Common myeloid progenitor, CD34-positive (primary cell): ENCODE results near the gene CD99L2.
"Not testable (repeated sequence)": the region's sequence is repeated elsewhere in the genome, so short reads cannot be mapped to it uniquely, and the experiment has no call there.

Source experiments
- CTCF ChIA-PET: fragments of 350-600 bp; sonication (Branson Sonifier 250); formaldehyde crosslinking; loops from one replicate; lab custom pipeline; 2021; ENCODE audit warnings: antibody characterized with exemption; lab: Charles Lee
- POLR2A ChIA-PET: fragments of 350-600 bp; sonication (Branson Sonifier 250); formaldehyde crosslinking; loops from one replicate; lab custom pipeline; 2021; ENCODE audit warnings: antibody characterized with exemption; lab: Charles Lee
- DNase-seq, 3 donors: peaks; one replicate each; pipeline versions ENCODE4 v3.0.0 to v3.0.0-alpha.2; 2013
- H3K27ac ChIP-seq, 2 experiments: 1 replicate in 1 of 2; 2 replicates in 1 of 2; pipeline ENCODE4 v1.7.0; 2013; ENCODE audit warnings: inconsistent platforms in 2 of 2, low read length in 2 of 2, mild to moderate bottlenecking in 2 of 2, low read depth in 1 of 2, moderate library complexity in 1 of 2; ENCODE audit not compliant: severe bottlenecking in 2 of 2, insufficient read depth in 1 of 2, poor library complexity in 1 of 2
- H3K27me3 ChIP-seq, 5 experiments: replicated peaks in 2 of 5; 1 replicate in 3 of 5; 2 replicates in 2 of 5; pipeline versions ENCODE4 v1.6.1 to v1.7.0; 2013; ENCODE audit warnings: low read length in 4 of 5, mild to moderate bottlenecking in 2 of 5, moderate library complexity in 2 of 5, inconsistent platforms in 1 of 5; ENCODE audit not compliant: insufficient read depth in 5 of 5, control insufficient read depth in 4 of 5
- H3K36me3 ChIP-seq, 4 experiments: 1 replicate in 2 of 4; 2 replicates in 2 of 4; pipeline versions ENCODE4 v1.6.1 to v1.7.0; 2013; ENCODE audit warnings: low read length in 3 of 4, control low read depth in 1 of 4, mild to moderate bottlenecking in 1 of 4; ENCODE audit not compliant: control insufficient read depth in 4 of 4, insufficient read depth in 4 of 4
- H3K4me1 ChIP-seq, 4 experiments: 1 replicate in 3 of 4; 2 replicates in 1 of 4; pipeline versions ENCODE4 v1.6.1 to v1.7.1; 2013; ENCODE audit warnings: low read length in 3 of 4, mild to moderate bottlenecking in 3 of 4, control low read depth in 1 of 4, inconsistent platforms in 1 of 4, moderate library complexity in 1 of 4; ENCODE audit not compliant: control insufficient read depth in 4 of 4, insufficient read depth in 4 of 4; ENCODE audit errors: control extremely low read depth in 1 of 4
- H3K4me3 ChIP-seq, 7 experiments: 1 replicate in 4 of 7; 2 replicates in 3 of 7; pipeline versions ENCODE4 v1.5.1 to v1.7.0; 2013; ENCODE audit warnings: mild to moderate bottlenecking in 7 of 7, low read length in 6 of 7, moderate library complexity in 6 of 7, inconsistent platforms in 2 of 7, low read depth in 2 of 7, control low read depth in 1 of 7; ENCODE audit not compliant: insufficient read depth in 4 of 7, control insufficient read depth in 1 of 7; ENCODE audit errors: extremely low read depth in 1 of 7
- H3K9me3 ChIP-seq, 5 experiments: 1 replicate in 4 of 5; 2 replicates in 1 of 5; pipeline versions ENCODE4 v1.6.1 to v1.7.1; 2013; ENCODE audit warnings: low read length in 4 of 5, mild to moderate bottlenecking in 2 of 5, inconsistent platforms in 1 of 5, low read depth in 1 of 5, moderate library complexity in 1 of 5; ENCODE audit not compliant: control insufficient read depth in 4 of 5, insufficient read depth in 2 of 5; ENCODE audit errors: control extremely low read depth in 1 of 5
- WGBS: methylation state at CpG from one replicate; pipeline ENCODE4 v1.1.5; 2013; ENCODE audit not compliant: insufficient coverage; 5-methylcytosine and 5-hydroxymethylcytosine counted together

Gene CD99L2

DNA sequence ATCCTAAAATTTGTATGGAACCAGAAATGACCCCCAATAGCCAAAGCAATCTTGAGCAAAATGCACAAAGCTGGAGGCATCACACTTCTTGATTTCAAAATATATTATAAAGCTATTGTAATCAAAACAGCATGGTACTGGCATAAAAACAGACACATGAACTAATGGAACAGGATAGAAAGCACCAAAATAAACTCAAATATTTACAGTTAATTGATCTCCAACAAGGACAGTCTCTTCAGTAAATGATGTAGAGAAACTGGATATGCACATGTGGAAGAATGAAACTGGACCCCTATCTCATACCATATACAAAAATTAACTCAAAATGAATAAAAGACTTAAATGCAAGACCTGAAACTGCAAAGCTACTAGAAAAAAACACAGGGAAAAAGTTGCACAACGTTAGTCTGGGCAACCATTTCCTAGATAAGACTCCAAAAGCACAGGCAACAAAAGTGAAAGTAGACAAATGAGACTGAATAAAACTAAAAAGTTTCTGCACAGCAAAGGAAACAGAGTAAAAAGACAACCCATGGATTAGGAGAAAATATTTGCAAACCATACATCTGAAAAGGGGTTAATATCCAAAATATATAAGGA, 64.9 kb downstream of the CD99L2 start:
- no peak overlapping the region for H3K27ac ChIP-seq
- POLR2A ChIA-PET: no interaction called here
- H3K9me3 ChIP-seq: peaks cover 0 to 5% (median 0%) of the 10 kb centered on the region in 5 experiments
- H3K4me3 ChIP-seq: peak overlapping the region in 1 of 7 experiments; percentile 7
- CTCF ChIA-PET: no interaction called here
- DNase-seq: peak in 1 of 3 donors; percentile 11
- WGBS: no CpG with 5 or more reads among the region's 1 CpG
- no peaks in the 10 kb centered on the region for H3K4me1 ChIP-seq
- H3K36me3 ChIP-seq: peaks cover 0 to 2% (median 0%) of the 10 kb centered on the region in 4 experiments
- no peaks in the 10 kb centered on the region for H3K27me3 ChIP-seq

DNA sequence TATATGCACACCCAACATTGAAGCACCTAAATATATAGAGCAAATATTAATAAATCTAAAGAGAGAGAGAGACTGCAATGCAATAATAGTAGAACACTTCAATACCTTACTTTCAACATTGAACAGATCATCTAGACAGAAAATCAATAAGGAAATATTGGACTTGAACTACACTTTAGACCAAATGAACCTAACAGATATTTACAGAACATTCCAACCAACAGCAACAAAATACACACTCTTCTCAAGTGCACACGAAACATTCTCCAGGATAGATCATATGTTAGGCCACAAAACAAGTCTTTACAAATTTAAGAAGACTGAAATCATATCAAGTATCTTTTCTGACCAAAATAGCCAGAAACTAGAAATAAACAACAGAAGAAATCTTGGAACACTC, 66.6 kb downstream of the CD99L2 start:
- Histone ChIP-seq H3K9me3 (peaks cover 0 to 5% (median 0%) of the 10 kb centered on the region in 5 experiments), H3K27ac (no peak overlapping the region), H3K4me1 (no peaks in the 10 kb centered on the region), H3K36me3 (peaks cover 0 to 11% (median under 1%) of the 10 kb centered on the region in 4 experiments), H3K27me3 (no peaks in the 10 kb centered on the region), H3K4me3 (no peak overlapping the region)
- POLR2A ChIA-PET: no interaction called here
- no CpG with 5 or more reads among the region's 1 CpG for whole genome bisulfite sequencing
- DNase-seq: no peak
- CTCF ChIA-PET: no interaction called here

- 70% methylated on average over 2 of the region's 5 CpGs for WGBS
- no peak for DNase-seq
- ChIA-PET CTCF (no interaction called here), POLR2A (no interaction called here)
- no peak overlapping the region for H3K27ac ChIP-seq
- no peaks in the 10 kb centered on the region for H3K4me1 ChIP-seq
- H3K27me3 ChIP-seq: no peaks in the 10 kb centered on the region
- H3K36me3 ChIP-seq: peaks cover 0 to 27% (median 3%) of the 10 kb centered on the region in 4 experiments
- H3K9me3 ChIP-seq: peaks cover 0 to 6% (median 2%) of the 10 kb centered on the region in 5 experiments
- H3K4me3 ChIP-seq: no peak overlapping the region
These were observed 69.7 kb downstream of the CD99L2 start for GRCh38 chrX:150828785-150829184.

- H3K4me3 ChIP-seq, POLR2A ChIA-PET, CTCF ChIA-PET, H3K27me3 ChIP-seq, H3K4me1 ChIP-seq, H3K27ac ChIP-seq, DNase-seq: not testable (repeated sequence)
- H3K9me3 ChIP-seq: peaks cover 0 to 14% (median 3%) of the 10 kb centered on the region in 5 experiments
- H3K36me3 ChIP-seq: peaks cover 0 to 27% (median 3%) of the 10 kb centered on the region in 4 experiments
These were observed 74.1 kb downstream of the CD99L2 start for GRCh38 chrX:150824352-150824751.

- H3K27me3 ChIP-seq, H3K27ac ChIP-seq, CTCF ChIA-PET: not testable (repeated sequence)
These were observed 74.6 kb downstream of the CD99L2 start for GRCh38 chrX:150823826-150824225.

GRCh38 chrX:150821971-150822370, 76.5 kb downstream of the CD99L2 start:
- Histone ChIP-seq H3K36me3 (peaks cover 0 to 17% (median 3%) of the 10 kb centered on the region in 4 experiments), H3K9me3 (peaks cover 0 to 17% (median 5%) of the 10 kb centered on the region in 5 experiments), H3K4me1 (no peaks in the 10 kb centered on the region), H3K27me3 (no peaks in the 10 kb centered on the region), H3K27ac (no peak overlapping the region), H3K4me3 (no peak overlapping the region)
- no CpG with 5 or more reads among the region's 2 CpGs for WGBS
- CTCF ChIA-PET: no interaction called here
- no peak for DNase-seq
- POLR2A ChIA-PET: interaction anchor here (0.6 kb wide), 1 partner anchor 143 kb away, joined by 3 read pairs; no protein-coding TSS in a partner anchor

More at GRCh38 chrX:150823826-150824225, 74.6 kb downstream of the CD99L2 start:
- H3K4me3 ChIP-seq, DNase-seq, H3K4me1 ChIP-seq, POLR2A ChIA-PET: not testable (repeated sequence)
- WGBS: no CpG with 5 or more reads among the region's 1 CpG
- Histone ChIP-seq H3K9me3 (peaks cover 0 to 14% (median 5%) of the 10 kb centered on the region in 5 experiments), H3K36me3 (peaks cover 0 to 25% (median 3%) of the 10 kb centered on the region in 4 experiments)

DNA sequence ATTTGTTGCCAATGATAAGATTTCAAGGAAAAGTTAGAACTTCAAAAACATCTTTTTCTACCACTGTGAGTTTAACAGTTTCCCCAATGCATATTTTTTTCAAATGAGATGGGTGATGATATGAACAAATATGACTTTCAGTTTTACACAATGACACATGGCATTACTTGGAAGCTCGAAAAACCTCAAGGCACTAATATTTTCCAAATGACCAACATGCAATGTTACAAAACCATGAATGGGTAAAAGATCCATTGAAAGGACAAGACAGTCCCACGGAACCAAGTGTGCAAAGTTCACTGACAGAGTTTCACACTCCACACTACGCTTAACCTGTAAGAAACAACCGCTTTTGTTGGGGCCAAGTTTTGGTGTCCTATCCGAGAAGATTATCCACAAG, 84.5 kb downstream of the CD99L2 start:
- no peak overlapping the region for H3K4me3 ChIP-seq
- CTCF ChIA-PET: no interaction called here

More for the DNA sequence above, 84.5 kb downstream of the CD99L2 start:
- no peaks in the 10 kb centered on the region for H3K27me3 ChIP-seq
- H3K36me3 ChIP-seq: peaks cover 0 to 10% (median 1%) of the 10 kb centered on the region in 4 experiments
- 60% methylated on average over 1 of the region's 5 CpGs for WGBS
- H3K4me1 ChIP-seq: peaks cover 0 to 5% (median 0%) of the 10 kb centered on the region in 4 experiments
- peak in 1 of 3 donors; percentile 12 for DNase-seq
- H3K9me3 ChIP-seq: peaks cover 0 to 9% (median under 1%) of the 10 kb centered on the region in 5 experiments
- POLR2A ChIA-PET: no interaction called here
- H3K27ac ChIP-seq: no peak overlapping the region
